Aorta (tissue), 5 donors: ENCODE results near the gene UBE2O. TPM values are rescaled to one million over a fixed set of nuclear protein-coding genes. Genes with fewer than 3 reads are reported as not detected.

Experiments used
- ATAC-seq: fragments of 200-7000 bp; cut with Tn5 transposase; one replicate; pipeline ENCODE4 v1.9.1; 2022; ENCODE audit warnings: moderate library complexity; ENCODE audit not compliant: low FRiP score
- DNase-seq, 2 donors: peaks; one replicate each; pipeline ENCODE4 v3.0.0-alpha.2; 2020
- H3K27ac ChIP-seq, 2 donors: one replicate each; pipeline ENCODE4 v1.5.1; 2013; ENCODE audit warnings: low read length in 2 of 2, mild to moderate bottlenecking in 2 of 2, moderate library complexity in 2 of 2, control low read depth in 1 of 2, inconsistent platforms in 1 of 2, low read depth in 1 of 2
- H3K27me3 ChIP-seq, 2 donors: one replicate each; pipeline ENCODE4 v1.6.1; 2013; ENCODE audit warnings: control low read depth in 1 of 2, low read length in 1 of 2, mild to moderate bottlenecking in 1 of 2, moderate library complexity in 1 of 2; ENCODE audit not compliant: insufficient read depth in 2 of 2, control insufficient read depth in 1 of 2
- H3K36me3 ChIP-seq, 2 donors: one replicate each; pipeline ENCODE4 v1.6.1; 2013; ENCODE audit warnings: control low read depth in 1 of 2, low read length in 1 of 2, mild to moderate bottlenecking in 1 of 2; ENCODE audit not compliant: insufficient read depth in 2 of 2, control insufficient read depth in 1 of 2
- H3K4me1 ChIP-seq, 2 donors: one replicate each; pipeline ENCODE4 v1.6.1; 2013; ENCODE audit warnings: low read length in 2 of 2, control low read depth in 1 of 2, mild to moderate bottlenecking in 1 of 2, moderate library complexity in 1 of 2; ENCODE audit not compliant: insufficient read depth in 2 of 2, control insufficient read depth in 1 of 2
- H3K4me3 ChIP-seq, 2 donors: one replicate each; pipeline ENCODE4 v1.5.1; 2013; ENCODE audit warnings: low read length in 2 of 2, control low read depth in 1 of 2, mild to moderate bottlenecking in 1 of 2
- H3K9me3 ChIP-seq: one replicate; pipeline ENCODE4 v1.6.1; 2013; ENCODE audit warnings: mild to moderate bottlenecking, low read length; ENCODE audit not compliant: control insufficient read depth
- WGBS, 2 donors: extraction: QIAGEN DNeasy Blood & Tissue Kit; methylation state at CpG; one replicate each; pipeline ENCODE4 v1.1.7; 2013; 5-methylcytosine and 5-hydroxymethylcytosine counted together
- intact Hi-C, 2 donors: fragments of 100-400 bp; cut with DNase I; formaldehyde crosslinking; loops; one replicate each; pipeline versions ENCODE4 v1.14.2 to v1.15.0; 2022
- polyA plus RNA-seq, 2 donors: library from polyadenylated mRNA; stranded (reverse); fragments of 200-250 nt; gene quantifications; one replicate each; pipeline ENCODE4 v1.2.3, GENCODE V29; 2013
- total RNA-seq, 2 donors: library from RNA; stranded (reverse); fragmentation: NEBNext Ultra II Directional; extraction: Animal tissue kit (Norgen Biotek cat#: 25700); gene quantifications; one replicate each; pipeline ENCODE4 v1.2.1, GENCODE V29; 2021
- donor health status: healthy with polysubstance abuse.
- donor health status: Bipolar disorder and iron deficiency.
- donor health status: DM: no; HTN: no; CAD: no.
- donor health status: DM: no; HTN: no; CAD: no.
- donor health status: DM: yes; HTN: yes; CAD: no.

Gene UBE2O
- total and polyA plus RNA-seq, 4 donors, result 2.5 to 24.7 (median 12.5) TPM

DNA sequence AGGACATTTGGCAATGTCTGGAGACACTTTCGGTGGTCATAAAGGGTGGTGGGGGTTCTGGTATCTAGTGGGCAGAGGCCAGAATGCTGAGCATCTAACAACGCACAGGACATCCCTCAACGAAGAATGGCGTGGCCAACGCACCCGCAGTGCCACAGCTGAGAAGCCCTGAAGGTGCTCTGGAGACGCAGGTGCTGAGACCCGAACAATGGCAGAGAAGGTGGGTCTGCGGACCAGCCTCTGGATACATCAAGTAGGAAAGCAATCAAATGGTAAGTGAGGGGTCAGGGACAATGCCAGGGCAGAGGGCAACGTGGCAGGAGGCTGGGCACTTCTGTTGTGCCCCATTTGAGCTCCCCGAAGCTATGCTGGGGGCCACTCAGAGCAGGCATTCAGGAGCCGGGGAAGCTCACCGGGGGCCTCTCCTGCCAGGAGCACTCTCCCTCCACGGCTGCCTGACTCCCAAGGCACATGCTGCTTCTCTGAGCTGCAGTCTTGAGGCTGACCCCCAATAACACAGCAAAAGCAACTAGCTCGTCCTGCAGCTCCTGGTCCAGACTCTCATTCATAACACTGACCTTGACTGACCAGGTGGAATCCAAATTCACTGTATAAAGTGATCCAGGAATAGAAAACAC is 42.5 kb downstream of the UBE2O start:
- DNase-seq, result peak in 1 of 2 donors; percentile 39
- Histone ChIP-seq H3K4me1 (no peaks in the 10 kb centered on the region), H3K9me3 (no peaks in the 10 kb centered on the region), H3K4me3 (no peak overlapping the region), H3K36me3 (no peaks in the 10 kb centered on the region), H3K27ac (no peak overlapping the region), H3K27me3 (no peaks in the 10 kb centered on the region)
- ATAC-seq, result no peak
- intact Hi-C loops, result loop anchor here in 1 of 2 donors (10.0 kb wide), 1 partner anchor 54 kb away; the partner anchor contains the start of gene AANAT
- WGBS, 2 donors, result 93 to 95% methylated on average over 15 of the region's 15 CpGs

DNA sequence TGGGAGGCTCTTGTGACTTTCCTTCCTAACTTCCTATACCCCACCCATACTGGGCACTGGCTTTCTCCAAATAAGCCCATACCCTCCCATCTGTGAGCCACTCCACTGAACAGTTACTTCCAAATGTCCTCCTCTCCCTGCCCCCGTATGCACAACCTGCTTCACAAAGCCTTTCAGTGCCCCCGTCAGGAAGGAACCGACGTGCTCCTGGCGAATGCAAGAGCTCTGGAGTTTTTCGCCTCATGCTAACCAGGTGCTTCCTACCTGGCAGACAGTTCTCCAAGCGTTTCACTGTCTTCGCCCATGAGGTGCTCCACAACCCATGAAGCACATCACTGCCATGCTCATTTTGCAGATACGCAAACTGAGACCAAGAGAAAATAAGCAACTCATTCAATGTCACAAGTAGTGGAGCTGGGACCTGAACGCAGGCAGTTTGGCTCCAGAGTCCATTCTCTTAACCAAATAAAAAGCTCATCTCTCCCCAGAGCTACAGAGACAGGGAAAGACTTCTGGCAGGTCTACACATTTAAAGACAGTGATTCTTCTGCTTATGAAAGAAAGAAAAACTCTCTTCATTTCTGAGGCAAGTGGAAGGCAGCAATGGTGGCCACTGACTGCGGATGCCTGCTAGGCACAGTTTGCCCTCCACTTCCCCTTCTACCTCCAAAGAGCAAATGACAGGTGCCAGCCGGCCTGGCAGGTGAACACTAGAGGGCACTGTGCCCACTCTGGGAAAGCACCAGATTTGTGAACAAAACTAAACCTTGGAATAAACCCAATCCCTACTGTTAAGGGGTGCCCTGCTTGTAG is 44.7 kb downstream of the UBE2O start:
- no peaks in the 10 kb centered on the region for H3K27me3 ChIP-seq
- no peaks in the 10 kb centered on the region for H3K9me3 ChIP-seq
- DNase-seq (peak in 1 of 2 donors; percentile 81), ATAC-seq (no peak)
- H3K36me3 ChIP-seq, result peaks cover 0 to 1% of the 10 kb centered on the region in 2 donors
- intact Hi-C loops, result loop anchor here (2.0 to 5.0 kb wide), 2 partner anchors 93 to 99 kb away; partner anchors contain the start of gene RHBDF2 (in 1 of the 2)
- WGBS, 2 donors, result 78 to 79% methylated on average over 12 of the region's 12 CpGs
- no peak overlapping the region for H3K27ac ChIP-seq
- H3K4me3 ChIP-seq, result no peak overlapping the region
- H3K4me1 ChIP-seq, result no peaks in the 10 kb centered on the region

DNA sequence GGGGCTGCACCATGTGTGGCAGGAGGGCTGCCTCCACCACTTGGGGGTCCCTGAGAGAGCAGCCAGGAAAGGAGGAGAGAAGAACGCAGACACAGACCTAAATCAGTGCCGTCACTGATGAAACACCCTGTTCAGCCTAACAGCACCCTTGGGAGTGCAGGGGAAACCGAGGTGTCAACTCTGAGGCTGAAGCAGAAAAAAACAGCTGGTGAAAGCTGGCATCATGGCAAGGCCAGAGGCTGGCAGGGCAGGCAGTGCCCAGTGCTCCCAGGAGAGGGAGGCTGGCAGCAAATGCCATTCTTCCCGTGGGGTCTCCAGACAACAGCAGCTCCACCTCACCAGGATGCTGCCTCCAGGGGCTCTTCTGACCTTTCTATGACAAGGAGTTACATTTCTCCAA is 45.4 kb downstream of the UBE2O start:
- ATAC-seq, result no peak
- intact Hi-C loops, result loop anchor here in 1 of 2 donors (5.0 kb wide), 1 partner anchor 100 kb away; no protein-coding TSS in a partner anchor
- 56 to 60% methylated on average over 4 of the region's 4 CpGs for WGBS, 2 donors

DNA sequence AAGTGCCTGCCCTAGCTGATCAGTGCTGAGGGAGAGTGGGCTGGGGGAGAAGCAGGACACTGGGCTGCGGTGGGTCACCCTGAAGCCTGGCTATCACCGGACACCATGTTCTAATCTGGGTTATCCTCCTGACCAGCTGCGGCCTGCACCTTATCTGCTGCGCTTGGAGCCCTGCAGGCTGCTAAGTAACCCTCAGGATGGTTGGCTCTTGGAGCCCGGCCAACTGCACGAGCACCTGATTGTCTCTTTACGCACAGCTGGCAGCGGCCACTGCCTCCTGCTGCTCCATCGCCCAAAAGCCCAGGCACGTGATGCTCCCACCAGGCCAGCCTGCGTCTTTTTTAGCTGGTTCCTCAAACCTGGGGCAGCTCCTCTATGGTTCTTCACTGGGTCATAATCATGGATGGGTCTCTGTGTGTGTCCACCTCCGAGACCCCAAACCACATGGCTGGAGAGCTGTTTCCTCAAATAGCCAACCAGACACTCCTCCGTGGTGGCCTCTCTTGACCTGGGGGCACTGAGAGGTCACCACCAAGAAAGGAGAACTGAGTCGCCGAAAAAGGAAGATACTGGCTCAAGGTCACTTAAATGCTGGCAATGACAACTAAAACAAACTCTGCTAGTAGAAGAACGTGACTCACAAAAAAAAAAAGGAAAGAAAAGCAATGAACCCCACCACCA is 46.8 kb downstream of the UBE2O start:
- no peaks in the 10 kb centered on the region for H3K27me3 ChIP-seq
- H3K36me3 ChIP-seq, result peaks cover 0 to 4% of the 10 kb centered on the region in 2 donors
- peak; percentile 73 for DNase-seq
- no peak overlapping the region for H3K27ac ChIP-seq
- WGBS, 2 donors, result 57 to 60% methylated on average over 16 of the region's 16 CpGs
- no peak overlapping the region for H3K4me3 ChIP-seq
- no peaks in the 10 kb centered on the region for H3K9me3 ChIP-seq
- H3K4me1 ChIP-seq, result no peaks in the 10 kb centered on the region
- ATAC-seq, result no peak
- intact Hi-C loops, result loop anchor here in 1 of 2 donors (5.0 kb wide), 1 partner anchor 101 kb away; no protein-coding TSS in a partner anchor

More for the DNA sequence above, 45.4 kb downstream of the UBE2O start:
- Histone ChIP-seq H3K9me3 (no peaks in the 10 kb centered on the region), H3K4me1 (no peaks in the 10 kb centered on the region), H3K27me3 (no peaks in the 10 kb centered on the region), H3K4me3 (no peak overlapping the region), H3K27ac (no peak overlapping the region), H3K36me3 (peaks cover 0 to 2% of the 10 kb centered on the region in 2 donors)
- peak in 1 of 2 donors; percentile 37 for DNase-seq

DNA sequence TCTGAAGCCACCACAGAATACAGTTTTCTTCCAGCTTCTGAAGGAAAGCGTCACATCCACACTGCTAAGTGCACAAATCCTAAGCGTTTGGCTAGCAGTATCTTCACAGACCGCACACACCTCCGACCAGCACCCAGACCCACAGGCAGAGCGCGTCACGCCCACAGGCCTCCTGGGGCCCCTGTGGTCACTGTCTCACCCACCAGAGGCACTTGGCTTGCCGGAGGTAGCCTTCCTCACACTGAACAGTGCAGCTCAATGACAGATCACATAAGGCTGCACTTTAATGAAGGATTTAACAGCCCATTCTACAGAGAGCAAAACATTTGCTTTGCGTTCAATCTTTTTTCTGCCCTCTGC is 47.4 kb downstream of the UBE2O start:
- DNase-seq (peak in 1 of 2 donors; percentile 54), ATAC-seq (no peak)
- 94% methylated on average over 9 of the region's 9 CpGs for WGBS, 2 donors
- H3K36me3 ChIP-seq, result peaks cover 0 to 9% of the 10 kb centered on the region in 2 donors
- no peak overlapping the region for H3K27ac ChIP-seq
- H3K4me1 ChIP-seq, result no peaks in the 10 kb centered on the region
- no peaks in the 10 kb centered on the region for H3K27me3 ChIP-seq
- H3K9me3 ChIP-seq, result no peaks in the 10 kb centered on the region
- intact Hi-C loops, result loop anchor here in 1 of 2 donors (5.0 kb wide), 1 partner anchor 102 kb away; no protein-coding TSS in a partner anchor
- H3K4me3 ChIP-seq, result no peak overlapping the region

DNA sequence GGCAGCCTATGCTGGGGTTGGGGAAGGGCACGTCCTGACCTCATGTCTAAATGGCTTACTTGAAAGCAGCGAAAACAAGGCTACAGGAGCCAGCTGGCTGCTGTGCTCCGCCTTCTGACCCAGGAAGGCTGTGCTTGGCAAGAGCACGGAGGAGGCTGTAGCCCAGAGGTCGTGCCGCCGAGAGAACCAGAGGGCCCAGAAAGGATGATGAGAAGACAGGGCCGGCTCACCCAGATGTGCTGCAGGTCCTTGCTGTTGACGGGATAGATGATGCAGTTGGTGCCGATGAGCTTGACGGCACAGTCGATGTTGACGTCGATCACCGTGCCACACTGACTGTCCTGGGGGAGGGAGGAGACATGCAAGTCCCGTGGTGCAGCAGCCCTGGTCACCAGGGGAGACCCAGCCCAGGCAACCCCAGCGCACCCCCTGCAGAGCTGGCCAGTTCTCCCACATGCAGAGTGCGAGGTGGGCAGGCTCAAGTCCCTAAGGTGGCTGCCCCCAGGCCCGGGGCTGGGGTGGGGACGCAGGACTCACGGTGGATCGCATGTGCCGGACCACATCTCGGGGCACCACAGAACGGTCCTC is 47.9 kb downstream of the UBE2O start:
- H3K9me3 ChIP-seq, result no peaks in the 10 kb centered on the region
- no peaks in the 10 kb centered on the region for H3K4me1 ChIP-seq
- no peaks in the 10 kb centered on the region for H3K27me3 ChIP-seq
- intact Hi-C loops, result loop anchor here in 1 of 2 donors (5.0 kb wide), 1 partner anchor 102 kb away; no protein-coding TSS in a partner anchor
- 86 to 89% methylated on average over 25 of the region's 25 CpGs for WGBS, 2 donors
- H3K4me3 ChIP-seq, result no peak overlapping the region
- H3K36me3 ChIP-seq, result peaks cover 0 to 10% of the 10 kb centered on the region in 2 donors
- ATAC-seq (no peak), DNase-seq (peak in 1 of 2 donors; percentile 74)
- no peak overlapping the region for H3K27ac ChIP-seq

DNA sequence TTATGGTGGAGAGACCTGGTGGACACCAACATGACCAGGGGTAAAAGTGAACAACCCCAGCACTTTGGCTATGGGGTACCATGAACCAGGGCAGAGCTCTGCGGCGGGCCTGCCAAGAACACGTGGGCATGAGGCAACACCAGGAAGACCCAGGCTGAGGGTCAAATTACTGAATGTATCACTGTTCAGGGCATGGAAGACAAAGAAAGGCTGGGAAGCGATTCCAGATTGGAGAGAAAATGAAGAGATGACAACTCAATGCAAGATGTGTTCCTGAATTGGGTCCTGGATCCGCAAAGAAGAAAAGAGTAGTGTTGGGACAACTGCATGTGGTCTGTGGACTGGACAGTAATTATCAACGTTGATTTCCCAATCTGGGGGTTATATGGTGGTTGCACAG is 48.7 kb downstream of the UBE2O start:
- 88% methylated on average over 6 of the region's 6 CpGs for WGBS, 2 donors
- intact Hi-C loops, result no loop called here
- no peak overlapping the region for H3K27ac ChIP-seq

DNA sequence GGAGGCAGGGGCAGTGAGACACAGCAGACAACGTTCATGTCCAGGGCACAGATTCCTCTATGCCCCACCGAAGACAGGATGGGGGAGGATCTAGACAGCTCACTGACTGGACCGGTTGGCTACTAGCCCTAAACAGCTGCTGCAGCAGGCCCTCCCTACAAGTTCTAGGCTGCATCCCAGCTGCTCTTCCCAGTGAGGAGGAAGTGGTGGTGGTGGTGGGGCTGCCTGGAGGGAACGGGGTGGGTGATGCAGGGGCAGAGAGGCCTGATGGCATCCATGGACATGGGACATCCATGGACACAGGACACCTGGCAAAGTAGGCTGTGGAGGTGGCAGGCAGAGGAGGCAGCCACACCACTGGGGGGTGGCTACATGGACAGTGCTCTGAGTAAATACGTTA is 50.2 kb downstream of the UBE2O start:
- no peak overlapping the region for H3K4me3 ChIP-seq
- H3K36me3 ChIP-seq, result peaks cover 0 to 12% of the 10 kb centered on the region in 2 donors
- intact Hi-C loops, result no loop called here
- H3K4me1 ChIP-seq, result no peaks in the 10 kb centered on the region
- no peak overlapping the region for H3K27ac ChIP-seq
- DNase-seq (no peak), ATAC-seq (no peak)
- H3K27me3 ChIP-seq, result no peaks in the 10 kb centered on the region
- no peaks in the 10 kb centered on the region for H3K9me3 ChIP-seq
- WGBS, 2 donors, result 81 to 87% methylated on average over 5 of the region's 5 CpGs

More for the DNA sequence above, 48.7 kb downstream of the UBE2O start:
- Histone ChIP-seq H3K4me3 (no peak overlapping the region), H3K4me1 (no peaks in the 10 kb centered on the region), H3K27me3 (no peaks in the 10 kb centered on the region), H3K9me3 (no peaks in the 10 kb centered on the region), H3K36me3 (peaks cover 0 to 10% of the 10 kb centered on the region in 2 donors)
- DNase-seq (peak in 1 of 2 donors; percentile 49), ATAC-seq (no peak)
